GM12878 (cell line): Measurements from ENCODE around the gene SRGAP1.

Source experiments
- CBX3 ChIP-seq: fragments of 200-600 bp; sonication (generic); IDR thresholded peaks from 2 replicates; pipeline ENCODE4 v1.6.1; 2016; ENCODE audit warnings: low read depth, borderline replicate concordance
- CTCF ChIP-seq, 3 experiments: IDR thresholded peaks in 2 of 3; conservative IDR thresholded peaks in 1 of 3; 2 replicates each; pipeline ENCODE4 v1.5.1; 2011; ENCODE audit warnings: low read depth in 3 of 3, low read length in 3 of 3, mild to moderate bottlenecking in 3 of 3, control low read depth in 2 of 3, moderate library complexity in 2 of 3, inconsistent platforms in 1 of 3, mixed read lengths in 1 of 3; ENCODE audit not compliant: control insufficient read depth in 2 of 3, insufficient read depth in 1 of 3; ENCODE audit errors: extremely low read depth in 1 of 3
- EP300 ChIP-seq, 2 experiments: fragments of 150-350 bp in 1 of 2; IDR thresholded peaks; 2 replicates each; pipeline ENCODE4 v1.6.1; 2011 to 2012; ENCODE audit warnings: low read depth in 2 of 2, low read length in 2 of 2, borderline replicate concordance in 1 of 2, improper control_type of control experiment in 1 of 2, inconsistent platforms in 1 of 2; ENCODE audit not compliant: control insufficient read depth in 1 of 2
- MXI1 ChIP-seq: fragments of 150-350 bp; IDR thresholded peaks from 2 replicates; pipeline ENCODE4 v1.6.1; 2011; ENCODE audit warnings: low read depth, mild to moderate bottlenecking, inconsistent platforms, low read length, improper control_type of control experiment
- POLR2A ChIP-seq: IDR thresholded peaks from 2 replicates; pipeline ENCODE4 v1.6.1; 2011; ENCODE audit warnings: low read depth, mild to moderate bottlenecking, low read length
- POLR2AphosphoS5 ChIP-seq: IDR thresholded peaks from 2 replicates; pipeline ENCODE4 v1.6.1; 2011; ENCODE audit warnings: mild to moderate bottlenecking, low read length, inconsistent platforms
- REST ChIP-seq: IDR thresholded peaks from 2 replicates; pipeline ENCODE4 v1.6.1; 2012; ENCODE audit warnings: mild to moderate bottlenecking, low read depth, low read length
- TAF1 ChIP-seq: IDR thresholded peaks from 2 replicates; pipeline ENCODE4 v1.6.1; 2011; ENCODE audit warnings: mild to moderate bottlenecking, low read depth, low read length, borderline replicate concordance
- USF2 ChIP-seq: IDR thresholded peaks from 2 replicates; pipeline ENCODE4 v1.6.1; 2011; ENCODE audit warnings: low read depth, low read length, improper control_type of control experiment, borderline replicate concordance
- ZNF207 ChIP-seq: fragments of 450-650 bp; IDR thresholded peaks from 2 replicates; pipeline ENCODE4 v1.6.1; 2014; ENCODE audit warnings: antibody characterized with exemption, mild to moderate bottlenecking, borderline replicate concordance

- TF ChIP-seq POLR2AphosphoS5 (no peak), REST (no peak), CTCF (IDR thresholded peaks at IDR 0.05 in 2 of 3, conservative IDR thresholded peaks at IDR 0.05 in 1 of 3; ENCODE audit: control insufficient read depth in 2 of 3, extremely low read depth in 1 of 3, insufficient read depth in 1 of 3, low read depth in 3 of 3, low read length in 3 of 3) (no peak), EP300 (IDR thresholded peaks at IDR 0.05; ENCODE audit: borderline replicate concordance in 1 of 2, control insufficient read depth in 1 of 2, low read depth in 2 of 2, low read length in 2 of 2) (no peak), MXI1 (no peak), USF2 (no peak), ZNF207 (no peak), TAF1 (no peak), POLR2A (no peak), CBX3 (no peak)
These were observed 119.8 kb downstream of the SRGAP1 start for GRCh38 chr12:63964301-63964700.
